GM12878 (cell line): ENCODE results near the gene AKR1C4.

Experiments used
- CTCF ChIP-seq, 3 experiments: IDR thresholded peaks in 2 of 3; conservative IDR thresholded peaks in 1 of 3; 2 replicates each; pipeline ENCODE4 v1.5.1; 2011; ENCODE audit warnings: low read depth in 3 of 3, low read length in 3 of 3, mild to moderate bottlenecking in 3 of 3, control low read depth in 2 of 3, moderate library complexity in 2 of 3, inconsistent platforms in 1 of 3, mixed read lengths in 1 of 3; ENCODE audit not compliant: control insufficient read depth in 2 of 3, insufficient read depth in 1 of 3; ENCODE audit errors: extremely low read depth in 1 of 3
- HDAC2 ChIP-seq: fragments of 200-600 bp; sonication (generic); IDR thresholded peaks from 2 replicates; pipeline ENCODE4 v1.6.1; 2017
- HDAC6 ChIP-seq: fragments of 200-600 bp; sonication (generic); IDR thresholded peaks from one replicate; pipeline ENCODE4 v1.8.0; 2017; ENCODE audit warnings: antibody characterized with exemption; ENCODE audit not compliant: unreplicated experiment
- MYC ChIP-seq: IDR thresholded peaks from 2 replicates; pipeline ENCODE4 v1.6.1; 2011; ENCODE audit warnings: mild to moderate bottlenecking, low read length, moderate library complexity, inconsistent platforms; ENCODE audit not compliant: insufficient read depth, insufficient replicate concordance, insufficient read length, severe bottlenecking
- NRF1 ChIP-seq: conservative IDR thresholded peaks from 2 replicates; pipeline ENCODE4 v1.6.1; 2011; ENCODE audit warnings: mild to moderate bottlenecking, low read depth, low read length, improper control_type of control experiment
- POLR2AphosphoS5 ChIP-seq: IDR thresholded peaks from 2 replicates; pipeline ENCODE4 v1.6.1; 2011; ENCODE audit warnings: mild to moderate bottlenecking, low read length, inconsistent platforms
- TAF1 ChIP-seq: IDR thresholded peaks from 2 replicates; pipeline ENCODE4 v1.6.1; 2011; ENCODE audit warnings: mild to moderate bottlenecking, low read depth, low read length, borderline replicate concordance

DNA sequence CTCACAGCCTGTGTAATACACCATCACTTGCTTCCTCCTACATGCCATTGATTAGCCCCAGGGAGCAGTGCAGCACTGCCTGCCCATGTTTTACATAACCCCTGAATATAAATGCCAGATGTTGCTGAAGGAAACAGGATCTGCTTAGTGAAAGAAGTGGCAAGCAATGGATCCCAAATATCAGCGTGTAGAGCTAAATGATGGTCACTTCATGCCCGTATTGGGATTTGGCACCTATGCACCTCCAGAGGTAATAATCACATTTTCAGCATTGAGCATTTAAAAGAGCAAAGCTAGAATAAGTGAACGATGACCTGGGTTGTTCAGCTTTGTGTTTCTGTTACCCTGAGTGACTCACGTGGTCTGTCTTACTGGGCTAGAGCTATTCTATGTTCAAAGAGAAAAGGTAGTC is at the start of gene AKR1C4:
- no peak for TF ChIP-seq TAF1
- TF ChIP-seq CTCF (IDR thresholded peaks at IDR 0.05 in 2 of 3, conservative IDR thresholded peaks at IDR 0.05 in 1 of 3; ENCODE audit: control insufficient read depth in 2 of 3, extremely low read depth in 1 of 3, insufficient read depth in 1 of 3, low read depth in 3 of 3, low read length in 3 of 3): no peak
- TF ChIP-seq NRF1: no peak
- TF ChIP-seq MYC: no peak
- no peak for TF ChIP-seq HDAC6
- TF ChIP-seq HDAC2: no peak
- TF ChIP-seq POLR2AphosphoS5: no peak
